CD4-positive, alpha-beta T cell treated with Interferon alpha-2 for 1 hour (primary cell): ENCODE measurements around the gene DNM3.
"Not testable (repeated sequence)": the region's sequence is repeated elsewhere in the genome, so short reads cannot be mapped to it uniquely, and the experiment has no call there.

Experiments
- DNase-seq, 2 donors: peaks; one replicate each; pipeline ENCODE4 v3.0.0-alpha.2; 2020 to 2022

DNM3 gene

GRCh38 chr1:172343240-172344160 is 502.2 kb downstream of the DNM3 start:
- DNase-seq = peak in 1 of 2 donors; percentile 20

DNA sequence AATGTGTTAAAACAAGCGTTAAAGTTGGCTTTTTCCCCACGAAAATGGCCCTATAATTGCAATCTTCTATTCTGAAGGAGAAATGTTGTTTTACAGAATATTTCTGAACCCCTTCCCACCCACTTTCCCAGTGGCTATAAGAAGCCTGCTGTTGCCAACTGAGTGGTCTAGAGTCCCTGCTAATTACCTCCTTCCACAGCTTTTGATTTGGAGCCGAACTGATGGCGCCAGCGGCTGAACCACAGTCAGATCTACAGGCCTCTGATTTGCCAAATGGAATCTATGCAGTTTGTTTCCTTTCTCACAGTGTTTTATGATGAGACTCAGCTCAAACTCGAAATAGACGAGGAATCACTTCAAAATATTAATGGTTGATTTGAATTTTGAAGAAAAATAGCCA is 503.1 kb downstream of the DNM3 start:
- no peak for DNase-seq

GRCh38 chr1:172345077-172345476 is 503.8 kb downstream of the DNM3 start:
- DNase-seq = no peak

GRCh38 chr1:172347416-172347815 is 506.1 kb downstream of the DNM3 start:
- no peak for DNase-seq

DNA sequence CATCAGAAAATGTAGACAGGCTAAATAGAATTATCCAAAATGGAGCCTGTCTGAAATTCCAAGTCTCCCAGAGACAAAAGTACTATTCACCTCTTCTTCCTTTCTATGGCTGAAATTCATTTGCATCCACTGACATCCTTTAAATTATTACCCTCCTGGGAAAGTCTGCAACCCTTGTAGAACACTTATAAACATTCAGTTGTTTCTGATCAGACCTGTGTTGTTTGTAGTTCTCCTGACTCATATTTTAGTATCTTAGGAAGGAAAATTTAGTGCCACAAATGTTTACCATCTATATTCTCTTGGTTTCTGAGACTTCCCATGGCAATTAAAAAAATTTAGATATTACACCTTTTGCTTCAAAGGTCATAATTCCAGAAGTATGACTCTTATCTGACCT is 509.6 kb downstream of the DNM3 start:
- DNase-seq = no peak

DNA sequence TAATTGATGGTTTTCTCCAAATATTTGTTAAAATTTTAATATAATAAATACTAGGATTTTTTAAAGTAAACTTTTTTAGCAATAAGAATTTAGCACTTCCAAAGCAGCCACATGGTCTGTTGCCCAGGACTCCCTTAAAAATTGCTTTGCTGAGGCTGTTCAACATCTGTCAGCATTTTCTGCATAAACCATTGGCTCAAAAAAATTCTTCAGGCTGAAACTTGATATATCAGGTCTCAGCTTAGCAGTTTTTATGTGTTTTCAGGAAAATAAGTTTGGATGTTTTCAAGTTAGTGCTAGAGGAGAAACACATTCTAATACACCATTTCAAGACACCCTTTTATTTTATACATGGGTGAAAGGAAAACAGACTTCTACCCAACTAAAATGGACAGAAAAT is 510.0 kb downstream of the DNM3 start:
- DNase-seq = no peak

DNA sequence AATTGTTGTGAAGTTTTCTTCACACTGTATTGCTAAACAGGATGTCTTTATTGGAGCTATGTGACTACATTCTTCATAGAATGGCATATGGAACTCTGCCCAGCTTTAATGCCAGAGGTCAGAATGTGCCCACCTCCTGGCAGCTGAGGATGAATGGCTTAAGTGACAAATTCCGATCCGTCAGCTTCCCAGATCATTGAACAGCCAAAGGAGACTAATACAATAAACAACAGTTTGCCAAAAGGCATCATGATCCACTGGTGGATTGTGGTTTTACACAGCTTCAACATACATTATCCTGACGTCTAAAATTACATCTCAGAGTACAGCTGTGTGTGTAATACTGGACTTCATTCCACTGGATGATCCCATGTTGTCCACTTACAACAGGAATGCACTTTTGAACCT is 510.5 kb downstream of the DNM3 start:
- no peak for DNase-seq

DNA sequence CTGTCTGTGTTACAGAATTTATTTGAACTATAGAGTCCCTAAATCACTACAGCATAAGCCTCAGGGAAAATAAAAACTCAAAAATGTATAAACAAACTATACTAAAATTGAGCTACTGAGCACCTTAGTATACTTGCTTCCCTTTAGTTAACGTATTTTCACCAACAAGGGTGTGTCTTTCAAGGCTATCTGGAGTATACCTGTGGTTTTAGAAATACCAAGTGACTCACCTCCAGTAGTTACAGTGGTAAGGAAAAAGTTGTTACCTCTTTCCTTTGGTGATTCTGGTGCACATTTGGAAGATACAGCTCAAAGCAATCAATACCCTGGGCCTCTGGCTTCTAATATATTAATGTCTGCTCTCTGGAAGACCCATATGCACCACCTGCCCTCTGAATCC is 511.1 kb downstream of the DNM3 start:
- DNase-seq = no peak

DNA sequence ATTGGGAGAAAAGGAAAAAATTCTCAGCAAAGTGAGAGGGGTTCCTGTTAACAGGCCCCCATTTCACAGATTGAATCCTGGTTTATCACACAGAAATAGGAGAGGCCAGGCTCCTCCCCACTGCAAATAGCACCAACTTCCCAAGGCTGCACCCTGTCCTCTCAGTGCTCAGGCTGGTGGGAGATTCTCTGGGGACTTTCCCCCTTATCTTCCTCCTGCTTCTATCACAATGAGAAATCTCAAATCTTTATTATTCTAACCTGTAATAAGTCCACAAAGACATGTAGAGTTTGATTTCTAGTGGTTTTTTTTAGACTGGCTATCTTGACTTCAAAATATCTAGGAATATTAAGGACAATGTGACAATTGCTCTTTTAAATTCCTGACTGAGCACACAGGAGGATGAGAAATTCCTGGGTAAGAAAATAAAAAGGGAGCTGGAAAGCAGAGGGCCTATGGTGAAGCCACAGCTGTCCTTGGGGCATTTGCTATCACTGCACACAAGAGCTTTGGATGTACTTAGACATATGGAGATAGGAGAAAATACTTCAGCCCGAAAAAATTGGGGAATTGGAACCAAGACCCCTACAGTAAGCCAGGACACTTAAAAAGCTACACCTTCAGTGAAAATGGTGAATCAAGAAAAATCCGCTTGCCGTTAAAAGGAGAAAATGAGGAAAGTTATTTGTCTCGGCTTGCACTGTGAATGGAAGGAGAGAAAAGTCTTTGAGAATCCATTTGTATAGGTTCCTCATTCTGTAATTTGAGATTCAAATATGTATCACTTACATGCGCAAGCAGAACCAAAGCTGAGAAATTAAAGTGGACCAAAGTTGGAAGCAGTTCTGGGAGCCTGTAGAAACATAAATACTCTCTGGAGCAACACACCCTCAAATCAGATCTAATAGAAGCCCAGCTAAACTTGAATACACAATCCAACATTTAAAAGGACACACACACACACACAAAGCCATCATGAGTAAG is 513.3 kb downstream of the DNM3 start:
- no peak for DNase-seq

DNA sequence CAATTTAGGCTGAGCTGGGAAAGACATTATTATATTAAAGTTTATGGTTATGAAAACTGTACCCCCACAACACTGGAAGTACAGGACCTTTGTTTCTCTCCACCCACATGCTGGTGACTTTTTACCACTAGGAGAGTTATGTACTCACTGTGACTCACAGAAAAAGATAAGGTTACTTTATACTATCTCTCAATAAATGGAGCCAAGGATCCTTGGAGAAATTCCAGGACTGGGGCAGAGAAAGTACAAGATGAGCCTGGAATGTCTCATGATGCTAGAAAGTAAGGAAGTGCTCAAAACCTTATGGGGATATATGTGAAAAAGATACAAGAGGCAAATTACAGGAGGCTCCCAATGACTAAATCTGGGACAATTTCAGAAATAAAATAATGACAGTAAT is 515.3 kb downstream of the DNM3 start:
- DNase-seq = no peak

GRCh38 chr1:172357753-172358385 is 516.6 kb downstream of the DNM3 start:
- no peak for DNase-seq

DNA sequence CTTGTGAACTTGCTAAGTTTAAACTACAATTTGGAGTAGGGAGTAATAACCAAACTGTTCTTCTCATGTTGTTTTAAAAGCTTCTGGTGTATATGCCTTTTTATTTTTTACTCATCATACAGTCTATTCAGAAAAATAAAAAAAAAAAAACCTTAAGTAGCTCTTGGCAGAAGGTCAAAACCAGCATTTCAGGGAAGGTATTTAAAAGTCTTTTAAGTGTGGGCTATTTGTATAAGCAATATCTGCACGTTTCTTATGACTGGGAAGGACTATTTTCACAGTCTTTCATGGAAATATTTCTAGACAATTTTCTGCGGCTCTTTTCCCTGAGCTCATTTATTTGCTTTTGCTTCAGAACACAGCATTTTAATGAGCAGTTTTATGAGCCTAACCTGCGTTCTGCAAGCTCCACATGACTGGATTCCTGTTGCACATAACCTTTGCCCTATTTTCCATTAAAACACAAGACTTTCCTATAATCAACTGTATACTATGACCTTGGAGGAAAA is 518.2 kb downstream of the DNM3 start:
- DNase-seq = no peak

- DNase-seq = no peak
These were observed 519.2 kb downstream of the DNM3 start for GRCh38 chr1:172360511-172360910.

DNA sequence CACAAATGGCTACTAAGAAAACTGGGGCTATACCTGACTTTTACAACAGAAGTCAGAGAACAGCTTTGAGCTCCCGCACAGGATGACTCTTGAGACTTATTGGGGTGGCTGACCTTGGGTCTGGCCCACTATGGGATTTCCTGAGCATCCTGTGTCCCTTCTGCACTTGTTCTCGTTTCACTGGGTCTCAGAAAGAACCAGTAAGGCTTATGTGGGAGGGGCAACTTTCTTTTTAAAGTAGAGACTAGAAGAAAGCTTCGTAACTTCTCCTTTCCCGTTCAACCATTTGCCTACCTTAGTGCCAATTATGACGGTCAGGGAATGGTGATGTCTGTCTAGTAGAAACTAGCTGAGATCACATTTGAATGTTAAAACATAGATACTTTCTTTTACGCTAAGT is 519.7 kb downstream of the DNM3 start:
- no peak for DNase-seq

- DNase-seq = no peak
These were observed 522.6 kb downstream of the DNM3 start for GRCh38 chr1:172363852-172364251.

GRCh38 chr1:172371646-172372045 is 530.3 kb downstream of the DNM3 start:
- not testable (repeated sequence) for DNase-seq

- no peak for DNase-seq
These were observed 532.6 kb downstream of the DNM3 start for GRCh38 chr1:172373864-172374263.

DNA sequence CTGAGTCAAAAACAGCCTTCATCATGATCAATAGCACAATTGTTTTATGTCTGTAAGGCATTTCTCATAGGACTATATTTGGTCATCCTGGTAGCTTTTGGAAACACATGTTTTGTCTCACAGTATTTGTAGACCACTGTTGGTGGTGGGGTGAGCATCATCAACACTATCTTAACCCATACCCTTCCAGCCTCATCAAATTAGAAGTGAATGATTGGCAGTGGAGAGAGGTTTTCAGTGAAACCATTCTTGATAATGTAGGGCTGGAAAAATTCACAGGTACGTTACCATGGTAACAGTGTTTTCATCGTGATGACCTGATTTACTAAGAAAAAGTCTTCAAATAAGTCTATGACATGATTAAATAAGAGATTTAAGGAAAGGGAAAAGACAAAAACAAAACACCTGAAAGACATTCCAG is 533.9 kb downstream of the DNM3 start:
- no peak for DNase-seq

DNA sequence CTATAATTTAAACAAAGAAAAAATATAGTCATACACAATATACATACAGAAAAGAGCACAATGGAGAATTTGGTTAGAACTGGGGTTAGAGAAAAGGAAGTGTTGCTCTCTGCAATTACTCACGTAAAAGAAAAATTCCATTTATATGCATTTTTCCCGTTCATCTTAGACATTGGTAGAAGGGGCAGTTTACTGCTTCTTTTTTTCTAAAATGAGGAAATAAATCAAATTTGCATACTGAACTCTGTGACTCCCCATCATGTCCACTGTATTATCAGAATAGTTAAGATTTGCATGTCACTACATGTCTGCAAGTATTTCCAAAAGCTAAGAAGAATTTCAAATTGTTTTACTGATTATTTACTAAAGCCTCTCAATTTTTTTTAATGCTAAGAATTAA is 535.1 kb downstream of the DNM3 start:
- no peak for DNase-seq

- no peak for DNase-seq
These were observed 536.3 kb downstream of the DNM3 start for GRCh38 chr1:172377565-172377964.

- no peak for DNase-seq
These were observed 536.9 kb downstream of the DNM3 start for GRCh38 chr1:172378109-172378760.
